SW480 (cell line): ENCODE measurements around the gene KPNA1.

Source experiments
- DNase-seq: peaks from one replicate; pipeline ENCODE4 v3.0.0-alpha.2; 2016; ENCODE audit warnings: low spot score

KPNA1 gene

GRCh38 chr3:122382888-122383666 is 131.7 kb downstream of the KPNA1 start, which contains the start of gene MIX23:
Gene MIX23, minus strand, starts transcription at chr3:122383231. Its CDS starts 7 bp downstream, at chr3:122383224.
- peak; percentile 90 for DNase-seq

GRCh38 chr3:122377975-122378374 is 136.8 kb downstream of the KPNA1 start:
- no peak for DNase-seq

- no peak for DNase-seq
These were observed 140.7 kb downstream of the KPNA1 start for GRCh38 chr3:122374034-122374433.
